Limb (tissue), 2 donors: ENCODE measurements around the gene RAB5B.
"Not testable (repeated sequence)": the region's sequence is repeated elsewhere in the genome, so short reads cannot be mapped to it uniquely, and the experiment has no call there.

Experiments
- DNase-seq, 2 donors: peaks; one replicate each; pipeline ENCODE4 v3.0.0-alpha.2; 2016; ENCODE audit errors: extremely low spot score in 2 of 2

The RAB5B gene

GRCh38 chr12:55982319-55982936 is 8.6 kb downstream of the RAB5B start:
- DNase-seq: no peak

- no peak for DNase-seq
These were observed 9.5 kb downstream of the RAB5B start for GRCh38 chr12:55983232-55983842.

GRCh38 chr12:55984861-55985260 is 11.0 kb downstream of the RAB5B start:
- no peak for DNase-seq

GRCh38 chr12:55985341-55985740 is 11.5 kb downstream of the RAB5B start:
- no peak for DNase-seq

DNA sequence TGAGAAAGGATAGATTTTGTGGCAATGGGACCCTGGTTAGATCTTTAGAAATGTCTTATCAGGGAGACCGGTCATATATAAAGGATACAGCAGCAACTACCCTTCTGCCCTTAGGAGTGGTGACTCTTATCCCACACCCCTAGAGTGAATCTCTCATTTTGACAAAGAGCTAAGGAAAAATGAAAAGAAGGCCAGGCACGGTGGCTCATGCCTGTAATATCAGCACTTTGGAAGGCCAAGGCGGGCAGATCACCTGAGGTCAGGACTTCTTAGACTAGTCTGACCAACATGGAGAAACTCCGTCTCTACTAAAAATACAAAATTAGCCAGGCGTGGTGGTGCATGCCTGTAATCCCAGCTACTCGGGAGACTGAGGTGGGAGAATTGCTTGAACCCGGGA is 12.1 kb downstream of the RAB5B start:
- DNase-seq: not testable (repeated sequence)

DNA sequence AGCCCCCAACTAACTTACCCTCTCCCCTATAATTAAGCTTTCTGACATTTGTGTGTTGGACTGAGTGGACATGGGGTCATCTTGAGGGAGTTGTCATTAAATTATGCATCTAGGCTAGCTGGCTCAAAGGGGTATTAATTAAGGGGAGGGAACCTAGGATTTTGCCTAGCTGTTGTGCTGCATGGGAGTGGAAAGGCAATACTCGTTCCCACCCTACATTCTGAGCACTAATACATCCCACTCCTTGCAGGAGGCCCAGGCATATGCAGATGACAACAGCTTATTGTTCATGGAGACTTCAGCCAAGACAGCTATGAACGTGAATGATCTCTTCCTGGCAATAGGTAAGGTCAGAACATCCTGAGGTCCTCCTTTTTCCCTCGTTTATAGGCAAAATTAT is 17.2 kb downstream of the RAB5B start:
- no peak for DNase-seq

DNA sequence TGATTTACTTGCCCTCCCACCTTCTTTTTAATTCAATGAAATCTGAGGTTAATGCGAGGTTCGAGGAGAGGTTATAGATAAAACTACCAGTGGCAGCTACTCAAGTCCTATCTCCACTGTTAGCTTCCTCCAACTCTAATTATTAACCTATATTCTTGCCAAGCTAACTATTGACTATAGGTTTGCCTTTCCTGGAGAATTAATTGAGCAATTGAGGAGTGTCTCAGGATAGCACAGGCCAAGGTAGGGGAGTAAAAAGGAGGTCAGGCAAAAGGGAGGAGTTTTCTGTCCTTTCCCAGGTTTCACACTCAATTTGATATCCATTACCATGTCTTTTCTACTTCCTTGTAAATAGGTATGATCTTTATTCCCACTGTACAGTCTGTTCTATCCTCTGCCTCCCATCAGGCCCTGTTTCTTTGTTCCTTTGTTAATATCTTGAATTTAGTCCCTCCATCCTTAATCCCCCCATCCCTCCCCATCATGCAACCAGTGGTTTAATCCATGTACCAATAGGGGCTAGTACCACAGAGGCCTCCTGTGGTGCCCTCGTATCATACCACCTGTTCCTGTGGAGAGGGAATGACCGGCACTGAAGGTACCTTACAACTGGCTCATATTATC is 19.5 kb downstream of the RAB5B start:
- no peak for DNase-seq

GRCh38 chr12:55995366-55995765 is 21.5 kb downstream of the RAB5B start:
- no peak for DNase-seq

DNA sequence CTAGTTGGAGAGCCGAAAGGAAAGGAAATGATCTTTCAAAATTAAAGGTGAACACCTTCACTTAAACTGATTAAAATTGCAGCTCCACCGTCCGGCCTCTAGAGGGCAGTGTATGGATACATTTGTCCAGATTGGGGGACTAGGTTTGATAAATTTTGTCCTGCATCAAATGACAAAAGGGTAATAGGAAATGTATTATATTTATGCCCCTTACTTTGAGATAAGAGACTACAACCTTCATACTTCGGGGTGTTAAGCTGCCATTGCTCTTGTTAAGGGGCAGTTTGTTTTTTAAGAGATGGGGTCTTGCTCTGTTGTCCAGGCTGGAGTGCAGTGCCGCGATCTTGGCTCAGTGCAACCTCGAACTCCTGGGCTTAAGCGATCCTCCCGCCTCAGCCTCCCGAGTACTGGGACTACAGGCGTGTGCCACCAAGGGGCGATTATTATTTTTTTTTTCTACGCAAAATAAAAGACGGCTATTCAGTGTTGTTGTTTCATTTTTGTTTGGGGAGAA is 22.4 kb downstream of the RAB5B start:
- peak; percentile 63 to 70 for DNase-seq

DNA sequence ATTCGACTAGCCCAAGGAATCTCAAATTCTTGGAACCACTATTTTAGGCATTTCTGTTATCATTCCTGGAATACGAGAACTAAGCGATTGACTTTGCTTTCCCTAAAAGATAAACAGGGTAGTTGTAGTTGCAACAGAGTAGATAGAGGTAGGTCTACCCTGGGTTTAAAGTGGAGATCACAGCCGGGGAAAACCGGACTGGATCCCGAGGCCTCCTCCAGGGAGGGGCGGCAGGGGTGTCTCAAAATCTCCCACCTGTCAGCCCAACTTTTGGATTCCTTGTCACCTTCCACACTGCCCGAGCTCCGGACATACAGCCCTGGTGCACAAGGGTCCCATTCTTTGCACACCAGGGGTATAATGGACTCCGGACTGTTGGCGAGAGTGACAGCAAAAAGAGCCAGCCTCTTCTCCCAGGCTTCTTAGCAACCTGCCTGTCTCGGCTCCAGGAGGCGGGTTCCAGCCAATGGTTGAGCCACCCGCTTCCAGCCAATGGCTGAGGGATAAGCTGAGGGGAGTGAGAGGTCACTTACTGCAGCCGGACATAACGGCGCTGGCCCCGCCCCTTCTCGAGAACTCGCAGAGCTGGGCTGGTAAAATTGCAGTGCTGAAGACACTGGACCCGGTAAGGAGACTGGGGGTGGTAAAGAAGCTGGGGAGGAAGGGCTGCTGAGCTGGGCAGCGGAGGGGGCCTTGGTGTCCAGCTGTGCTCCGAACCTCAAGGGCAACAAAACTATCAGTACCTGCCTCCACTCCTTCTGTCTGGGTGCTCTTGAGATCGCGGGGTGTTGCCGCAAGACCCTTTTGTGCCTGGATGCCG is 23.0 kb downstream of the RAB5B start, which contains the start of gene SUOX:
TSS of gene SUOX (plus strand) at position 562 of the 820 bp plus-strand sequence. CDS start 4,946 bp downstream, outside the sequence.
- peak; percentile 90 to 95 for DNase-seq

- DNase-seq: no peak
These were observed 23.6 kb downstream of the RAB5B start for GRCh38 chr12:55997535-55997859.

- DNase-seq: not testable (repeated sequence)
These were observed 25.6 kb downstream of the RAB5B start for GRCh38 chr12:55999522-55999921.

GRCh38 chr12:55999999-56000540 is 26.2 kb downstream of the RAB5B start:
- DNase-seq: not testable (repeated sequence)

DNA sequence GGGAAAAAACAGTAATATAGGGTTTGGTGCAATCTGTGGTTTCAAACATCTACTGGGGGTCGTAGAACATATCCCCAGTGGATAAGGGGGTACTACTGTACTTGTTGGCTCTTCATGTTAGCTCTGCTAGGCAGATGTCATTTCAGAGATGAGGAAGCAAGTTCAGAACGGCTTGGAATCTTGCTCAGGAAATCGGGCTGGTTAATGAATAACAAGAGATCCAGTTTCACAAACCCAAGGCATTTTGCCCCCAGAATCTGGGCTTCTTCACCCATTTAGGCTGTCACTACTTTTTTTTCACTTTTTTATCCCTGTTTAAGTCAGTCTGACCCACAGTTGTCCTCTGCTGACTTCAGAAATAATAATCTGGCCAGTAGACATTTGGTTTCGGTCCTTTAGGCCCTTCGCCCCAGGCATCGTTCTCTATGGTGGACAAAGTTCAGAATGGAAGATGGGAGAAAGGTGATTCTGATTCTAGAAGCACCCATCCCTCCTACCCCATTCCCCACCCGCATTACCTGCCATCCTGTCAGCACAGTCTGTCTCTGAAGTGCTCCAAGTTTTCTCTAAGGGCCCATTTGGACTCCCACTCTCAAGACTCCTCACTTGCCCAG is 27.7 kb downstream of the RAB5B start:
- no peak for DNase-seq

DNA sequence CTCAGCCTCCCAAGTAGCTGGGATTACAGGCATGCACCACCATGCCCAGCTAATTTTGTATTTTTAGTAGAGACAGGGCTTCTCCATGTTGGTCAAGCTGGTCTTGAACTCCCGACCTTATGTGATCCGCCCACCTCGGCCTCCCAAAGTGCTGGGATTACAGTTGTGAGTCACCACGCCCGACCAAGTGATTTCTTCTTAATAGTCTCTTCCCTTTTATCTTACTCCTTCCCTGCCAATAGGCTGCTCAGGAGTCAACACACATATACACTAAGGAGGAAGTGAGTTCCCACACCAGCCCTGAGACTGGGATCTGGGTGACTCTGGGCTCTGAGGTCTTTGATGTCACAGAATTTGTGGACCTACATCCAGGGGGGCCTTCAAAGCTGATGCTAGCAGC is 29.5 kb downstream of the RAB5B start:
- DNase-seq: not testable (repeated sequence)

DNA sequence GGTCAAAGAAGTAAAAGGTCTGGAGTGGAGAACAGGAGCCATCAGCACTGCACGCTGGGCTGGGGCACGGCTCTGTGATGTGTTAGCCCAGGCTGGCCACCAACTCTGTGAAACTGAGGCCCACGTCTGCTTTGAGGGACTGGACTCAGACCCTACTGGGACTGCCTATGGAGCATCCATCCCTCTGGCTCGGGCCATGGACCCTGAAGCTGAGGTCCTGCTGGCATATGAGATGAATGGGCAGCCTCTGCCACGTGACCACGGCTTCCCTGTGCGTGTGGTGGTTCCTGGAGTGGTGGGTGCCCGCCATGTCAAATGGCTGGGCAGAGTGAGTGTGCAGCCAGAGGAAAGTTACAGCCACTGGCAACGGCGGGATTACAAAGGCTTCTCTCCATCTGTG is 30.3 kb downstream of the RAB5B start:
- DNase-seq: no peak

GRCh38 chr12:56007564-56008559 is 34.0 kb downstream of the RAB5B start:
- DNase-seq: peak; percentile 55 to 91

DNA sequence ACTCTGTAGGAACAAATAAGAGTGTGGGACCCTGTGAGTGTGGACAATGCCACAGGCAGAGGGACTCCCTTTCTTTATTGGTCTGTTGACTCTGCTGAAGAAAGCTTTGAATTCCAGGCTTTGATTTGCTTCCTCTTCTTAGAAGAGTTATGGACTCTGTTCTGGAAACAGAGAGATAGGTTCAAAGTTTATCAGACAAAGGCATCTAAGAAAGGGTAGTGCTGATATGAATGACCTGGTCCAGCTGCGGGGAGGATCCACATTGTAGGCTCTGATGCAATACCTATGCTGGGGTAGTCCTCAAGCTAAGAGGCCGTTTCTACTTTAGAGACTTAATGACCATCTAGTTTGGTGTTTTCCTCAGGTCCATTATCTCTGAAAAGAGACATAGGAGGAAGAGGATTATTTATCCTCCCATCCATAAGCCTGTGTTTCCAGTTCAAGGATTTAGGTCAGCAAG is 36.3 kb downstream of the RAB5B start:
- no peak for DNase-seq

GRCh38 chr12:56011509-56012090 is 37.7 kb downstream of the RAB5B start:
- no peak for DNase-seq
